Adrenal gland (tissue), 5 donors: Measurements from ENCODE around the gene TFB1M.

ENCODE experiments used
- POLR2A ChIP-seq, 2 donors: fragments of 450-650 bp; IDR thresholded peaks; one replicate each; pipeline ENCODE4 v1.6.1; 2017; ENCODE audit warnings: antibody characterized with exemption in 2 of 2, mild to moderate bottlenecking in 2 of 2, moderate library complexity in 1 of 2
- TF ChIP-seq, protein P1 (sequence below), 6 experiments: fragments of 450-650 bp in 4 of 6; fragments of 200-600 bp in 2 of 6; sonication (generic) in 1 of 6; IDR thresholded peaks; 1 replicate in 5 of 6; 2 replicates in 1 of 6; pipeline versions ENCODE4 v1.5.1 to v1.8.0; 2016 to 2021; ENCODE audit warnings: antibody characterized with exemption in 6 of 6, mild to moderate bottlenecking in 2 of 6, moderate library complexity in 1 of 6
- donor health status: DM: no; HTN: no; CAD: no.

DNA sequence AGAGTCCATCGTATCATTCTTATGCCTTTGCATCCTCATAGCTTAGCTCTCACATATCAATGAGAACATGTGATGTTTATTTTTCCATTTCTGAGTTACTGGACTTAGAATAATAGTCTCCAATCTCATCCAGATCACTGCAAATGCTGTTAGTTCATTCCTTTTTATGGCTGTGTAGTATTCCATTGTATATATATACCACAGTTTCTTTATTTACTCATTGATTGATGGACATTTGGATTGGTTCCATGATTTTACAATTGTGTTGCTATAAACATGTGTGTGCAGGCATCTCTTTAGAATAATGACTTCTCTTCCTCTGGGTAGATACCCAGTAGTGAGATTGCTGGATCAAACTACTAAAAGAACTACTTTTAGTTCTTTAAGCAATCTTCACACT lies 21.0 kb upstream of the TFB1M start:
- TF ChIP-seq, protein P1, sequence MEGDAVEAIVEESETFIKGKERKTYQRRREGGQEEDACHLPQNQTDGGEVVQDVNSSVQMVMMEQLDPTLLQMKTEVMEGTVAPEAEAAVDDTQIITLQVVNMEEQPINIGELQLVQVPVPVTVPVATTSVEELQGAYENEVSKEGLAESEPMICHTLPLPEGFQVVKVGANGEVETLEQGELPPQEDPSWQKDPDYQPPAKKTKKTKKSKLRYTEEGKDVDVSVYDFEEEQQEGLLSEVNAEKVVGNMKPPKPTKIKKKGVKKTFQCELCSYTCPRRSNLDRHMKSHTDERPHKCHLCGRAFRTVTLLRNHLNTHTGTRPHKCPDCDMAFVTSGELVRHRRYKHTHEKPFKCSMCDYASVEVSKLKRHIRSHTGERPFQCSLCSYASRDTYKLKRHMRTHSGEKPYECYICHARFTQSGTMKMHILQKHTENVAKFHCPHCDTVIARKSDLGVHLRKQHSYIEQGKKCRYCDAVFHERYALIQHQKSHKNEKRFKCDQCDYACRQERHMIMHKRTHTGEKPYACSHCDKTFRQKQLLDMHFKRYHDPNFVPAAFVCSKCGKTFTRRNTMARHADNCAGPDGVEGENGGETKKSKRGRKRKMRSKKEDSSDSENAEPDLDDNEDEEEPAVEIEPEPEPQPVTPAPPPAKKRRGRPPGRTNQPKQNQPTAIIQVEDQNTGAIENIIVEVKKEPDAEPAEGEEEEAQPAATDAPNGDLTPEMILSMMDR (IDR thresholded peaks at IDR 0.05): no peak
- no peak for TF ChIP-seq POLR2A (IDR thresholded peaks at IDR 0.05)
